Measurements from ENCODE around the gene IGF2BP1.

The IGF2BP1 gene

DNA sequence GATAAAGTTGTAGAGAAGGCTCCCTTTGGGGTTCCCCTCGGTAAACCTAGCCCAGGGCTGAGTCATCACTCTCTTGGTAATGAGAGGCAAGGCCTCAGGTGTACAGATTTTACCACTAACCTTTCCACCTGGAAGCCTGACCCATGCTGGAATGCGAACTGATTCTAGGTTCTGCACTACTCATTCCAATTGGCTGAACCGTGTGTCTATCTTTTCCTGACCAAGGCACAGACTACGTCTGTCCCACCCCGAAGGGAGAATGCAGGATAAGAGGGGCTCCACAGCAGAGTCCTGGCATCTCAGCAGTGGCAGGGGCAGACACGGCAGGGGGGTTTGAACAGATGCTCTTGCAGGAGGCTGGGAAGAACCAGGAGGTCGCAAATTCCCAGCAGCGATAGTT lies 70.0 kb downstream of the IGF2BP1 start:
- DNase-seq (ENCODE audit: low spot score): no peak
- TF ChIP-seq, protein P1, sequence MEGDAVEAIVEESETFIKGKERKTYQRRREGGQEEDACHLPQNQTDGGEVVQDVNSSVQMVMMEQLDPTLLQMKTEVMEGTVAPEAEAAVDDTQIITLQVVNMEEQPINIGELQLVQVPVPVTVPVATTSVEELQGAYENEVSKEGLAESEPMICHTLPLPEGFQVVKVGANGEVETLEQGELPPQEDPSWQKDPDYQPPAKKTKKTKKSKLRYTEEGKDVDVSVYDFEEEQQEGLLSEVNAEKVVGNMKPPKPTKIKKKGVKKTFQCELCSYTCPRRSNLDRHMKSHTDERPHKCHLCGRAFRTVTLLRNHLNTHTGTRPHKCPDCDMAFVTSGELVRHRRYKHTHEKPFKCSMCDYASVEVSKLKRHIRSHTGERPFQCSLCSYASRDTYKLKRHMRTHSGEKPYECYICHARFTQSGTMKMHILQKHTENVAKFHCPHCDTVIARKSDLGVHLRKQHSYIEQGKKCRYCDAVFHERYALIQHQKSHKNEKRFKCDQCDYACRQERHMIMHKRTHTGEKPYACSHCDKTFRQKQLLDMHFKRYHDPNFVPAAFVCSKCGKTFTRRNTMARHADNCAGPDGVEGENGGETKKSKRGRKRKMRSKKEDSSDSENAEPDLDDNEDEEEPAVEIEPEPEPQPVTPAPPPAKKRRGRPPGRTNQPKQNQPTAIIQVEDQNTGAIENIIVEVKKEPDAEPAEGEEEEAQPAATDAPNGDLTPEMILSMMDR (IDR thresholded peaks at IDR 0.05; ENCODE audit: extremely low read depth, missing control alignments): no peak

DNA sequence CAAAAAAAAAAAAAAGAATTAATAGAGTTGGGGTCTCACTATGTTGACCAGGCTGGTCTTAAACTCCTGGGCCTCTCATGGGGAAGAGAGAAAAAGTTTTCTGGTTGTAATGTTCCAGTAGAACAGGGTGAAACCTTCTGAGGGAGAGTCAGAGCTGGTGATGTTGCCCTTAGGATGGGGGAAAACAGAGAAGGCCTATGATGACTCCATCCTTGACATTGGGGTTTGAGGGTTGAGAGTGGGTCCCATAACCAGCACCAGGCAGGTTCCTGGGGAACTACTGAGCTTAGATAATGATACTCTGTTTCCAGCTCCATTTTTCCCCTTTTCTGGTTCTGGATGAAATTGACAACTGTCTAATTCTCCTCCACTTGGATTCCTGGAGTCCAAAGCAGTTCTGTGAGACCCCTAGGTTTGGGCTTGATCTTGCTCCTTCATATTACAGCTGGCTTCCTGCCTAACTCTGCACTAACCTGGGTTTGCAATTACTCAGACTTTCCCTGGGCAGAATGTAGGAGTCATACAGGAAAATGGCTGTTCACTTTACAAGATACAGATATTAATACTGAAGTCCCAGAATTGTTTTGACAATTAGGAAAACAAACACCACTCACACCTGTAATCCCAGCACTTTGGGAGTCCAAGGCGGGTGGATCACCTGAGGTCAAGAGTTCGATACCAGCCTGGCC lies 72.5 kb downstream of the IGF2BP1 start:
- DNase-seq (ENCODE audit: low spot score): no peak
- TF ChIP-seq, protein P1 (IDR thresholded peaks at IDR 0.05; ENCODE audit: extremely low read depth, missing control alignments): no peak

GRCh38 chr17:49071106-49071505 lies 73.9 kb downstream of the IGF2BP1 start:
- no peak for DNase-seq (ENCODE audit: low spot score)
- TF ChIP-seq, protein P1 (IDR thresholded peaks at IDR 0.05; ENCODE audit: extremely low read depth, missing control alignments): no peak

GRCh38 chr17:49074851-49075540 lies 77.8 kb downstream of the IGF2BP1 start:
- no peak for DNase-seq (ENCODE audit: low spot score)
- TF ChIP-seq, protein P1 (IDR thresholded peaks at IDR 0.05; ENCODE audit: extremely low read depth, missing control alignments): no peak

- no peak for DNase-seq (ENCODE audit: low spot score)
- TF ChIP-seq, protein P1 (IDR thresholded peaks at IDR 0.05; ENCODE audit: extremely low read depth, missing control alignments): no peak
Observed at GRCh38 chr17:49076573-49077384, 79.6 kb downstream of the IGF2BP1 start.

DNA sequence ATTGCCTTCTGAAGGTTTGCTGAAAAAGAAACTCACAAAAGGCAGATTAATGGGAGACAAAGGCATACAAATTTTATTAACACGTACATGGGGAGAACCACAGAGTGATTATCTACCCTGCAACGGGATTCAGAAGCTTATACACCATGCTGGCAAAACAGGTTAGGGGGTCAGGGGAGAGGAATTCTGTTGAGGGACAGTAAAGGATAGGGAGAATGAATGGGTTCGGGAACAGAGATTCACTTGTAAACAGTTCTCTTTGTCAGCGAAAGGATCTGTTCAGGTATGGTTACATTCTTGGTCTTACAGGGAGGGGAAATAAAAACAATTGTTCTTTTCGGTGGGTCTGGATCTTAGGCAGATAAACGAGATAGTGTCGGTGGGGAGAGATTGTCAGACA lies 81.1 kb downstream of the IGF2BP1 start:
- no peak for DNase-seq (ENCODE audit: low spot score)
- TF ChIP-seq, protein P1 (IDR thresholded peaks at IDR 0.05; ENCODE audit: extremely low read depth, missing control alignments): no peak

Measured in GM20000 (cell line).